NCI-H1694 treated with DMSO at 0.1 percent for 48 hours (cell line): Measurements from ENCODE around the gene RANBP3L.
"Not testable (repeated sequence)": the region's sequence is repeated elsewhere in the genome, so short reads cannot be mapped to it uniquely, and the experiment has no call there.

Experiments used
- DNase-seq: peaks from one replicate; lab custom pipeline; 2025; lab: John Stamatoyannopoulos, UW

The RANBP3L gene

DNA sequence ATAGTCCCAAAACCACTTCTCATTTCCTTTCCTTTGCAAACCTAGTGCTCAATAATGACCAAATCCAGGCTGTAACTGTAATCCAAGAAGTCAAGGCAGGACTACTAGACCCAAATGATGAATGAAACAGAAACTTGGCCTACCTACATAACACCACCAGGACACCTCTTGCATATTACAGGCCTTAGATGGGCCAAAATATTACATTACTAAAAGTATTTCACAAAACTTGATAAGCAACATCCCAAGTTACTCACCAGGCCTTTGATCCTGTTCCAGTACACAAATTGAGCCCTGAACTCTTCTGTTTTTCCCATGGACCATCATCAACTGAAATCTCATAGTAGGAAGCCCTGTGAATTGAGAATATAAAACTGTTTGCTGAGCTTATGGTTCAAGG lies 94.8 kb downstream of the RANBP3L start:
- DNase-seq: no peak

GRCh38 chr5:36205329-36205728 lies 96.4 kb downstream of the RANBP3L start:
- no peak for DNase-seq

DNA sequence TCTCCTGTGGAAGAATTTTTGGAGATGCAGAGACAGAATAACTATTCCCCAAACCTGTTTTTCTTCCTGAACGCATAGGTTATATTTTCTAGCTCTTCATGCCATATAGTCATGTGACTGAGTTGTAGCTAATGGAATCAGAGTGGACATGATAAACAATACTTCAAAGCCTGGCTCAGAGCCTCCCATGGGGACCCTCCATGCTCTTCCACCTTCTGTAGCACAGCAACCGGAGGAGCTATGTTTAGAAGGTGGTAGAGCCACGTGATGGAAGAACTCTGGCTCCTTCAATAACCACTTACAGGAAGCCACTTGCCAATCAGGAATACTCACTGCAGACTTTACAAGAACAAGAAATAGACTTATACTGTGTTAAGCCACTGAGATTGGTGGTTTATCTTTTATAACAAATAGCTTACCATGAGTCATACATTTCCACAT lies 99.2 kb downstream of the RANBP3L start:
- no peak for DNase-seq

DNA sequence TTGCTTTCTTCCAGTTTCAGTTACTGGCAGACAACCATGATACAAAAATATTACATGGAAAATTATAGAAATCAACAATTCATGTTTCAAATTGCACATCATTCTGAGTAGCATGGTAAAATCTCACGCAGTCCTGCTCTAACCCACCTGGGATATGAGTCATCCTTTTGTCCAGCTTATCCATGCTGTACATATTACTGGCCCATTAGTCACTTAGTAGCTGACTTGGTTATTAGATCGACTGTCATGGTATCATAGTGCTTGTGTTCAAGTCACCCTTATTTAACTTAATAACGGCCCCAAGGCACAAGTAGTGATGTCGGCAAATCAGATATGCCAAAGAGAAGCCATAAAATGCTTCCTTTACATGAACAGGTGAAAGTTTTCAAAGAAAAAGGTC lies 101.2 kb downstream of the RANBP3L start:
- no peak for DNase-seq

DNA sequence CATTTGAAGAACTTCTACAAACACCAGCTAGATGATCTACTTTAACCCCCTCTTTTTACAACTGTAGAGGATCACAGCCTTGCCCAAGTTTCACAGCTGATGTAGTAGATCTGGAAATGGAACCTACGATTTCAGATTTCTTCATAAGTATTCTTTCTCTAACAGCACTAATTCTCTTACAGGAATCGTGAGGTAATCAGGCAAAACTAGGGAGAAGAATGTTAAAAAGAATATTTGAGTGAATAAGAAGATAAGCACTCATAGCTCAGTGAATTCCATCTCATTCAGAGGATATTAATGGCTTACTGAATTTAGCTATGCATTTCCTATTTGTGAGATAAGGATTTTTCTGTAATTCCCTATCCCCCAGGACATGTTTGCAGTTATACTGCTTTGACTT lies 102.1 kb downstream of the RANBP3L start:
- DNase-seq: no peak

DNA sequence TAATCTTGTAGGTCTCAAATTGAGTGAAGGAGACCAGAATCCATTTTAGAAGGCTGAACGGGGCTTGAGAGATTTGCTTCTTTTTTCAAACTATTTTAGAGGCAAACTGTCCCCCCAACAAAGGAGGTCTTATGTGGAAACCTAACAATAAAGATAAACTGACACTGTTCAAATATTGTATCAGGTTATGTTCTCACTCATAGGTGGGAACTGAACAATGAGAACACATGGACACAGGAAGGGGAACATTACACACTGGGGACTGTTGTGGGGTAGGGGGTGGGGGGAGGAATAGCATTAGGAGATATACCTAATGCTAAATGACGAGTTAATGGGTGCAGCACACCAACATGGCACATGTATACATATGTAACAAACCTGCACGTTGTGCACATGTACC lies 102.9 kb downstream of the RANBP3L start:
- DNase-seq: not testable (repeated sequence)
